K562 (cell line): Measurements from ENCODE around the gene MTTP. TPM values are rescaled to one million over a fixed set of nuclear protein-coding genes. Genes with fewer than 3 reads are reported as not detected.

Experiments used
- ATF1 ChIP-seq, 2 experiments: fragments of 450-650 bp in 1 of 2; IDR thresholded peaks; 2 replicates each; pipeline ENCODE4 v1.6.1; 2016; ENCODE audit warnings: missing compliant biosample characterization in 1 of 2, missing genetic modification characterization in 1 of 2
- BCOR ChIP-seq: fragments of 450-650 bp; IDR thresholded peaks from 2 replicates; pipeline ENCODE4 v1.6.1; 2016
- FOXK2 ChIP-seq, 2 experiments: fragments of 450-650 bp; IDR thresholded peaks in 1 of 2; conservative IDR thresholded peaks in 1 of 2; 2 replicates each; pipeline ENCODE4 v1.6.1; 2016; ENCODE audit warnings: low read depth in 2 of 2, mild to moderate bottlenecking in 1 of 2
- GATAD2B ChIP-seq: fragments of 450-650 bp; IDR thresholded peaks from 2 replicates; pipeline ENCODE4 v1.6.1; 2017; ENCODE audit warnings: mild to moderate bottlenecking, borderline replicate concordance
- KHSRP ChIP-seq: fragments of 450-650 bp; IDR thresholded peaks from 2 replicates; pipeline ENCODE4 v1.6.1; 2017
- NEUROD1 ChIP-seq: fragments of 150-350 bp; IDR thresholded peaks from 2 replicates; pipeline ENCODE4 v1.6.1; 2014; ENCODE audit warnings: borderline replicate concordance, low read length, low read depth; ENCODE audit not compliant: partially characterized antibody
- NONO ChIP-seq, 2 experiments: fragments of 200-400 bp in 1 of 2; fragments of 450-650 bp in 1 of 2; formaldehyde crosslinking in 1 of 2; IDR thresholded peaks; 2 replicates each; pipeline ENCODE4 v1.6.1; 2017; ENCODE audit warnings: low read depth in 2 of 2, mild to moderate bottlenecking in 2 of 2, moderate library complexity in 2 of 2, low read length in 1 of 2
- RFX1 ChIP-seq: fragments of 450-650 bp; IDR thresholded peaks from 2 replicates; pipeline ENCODE4 v1.6.1; 2016; ENCODE audit warnings: mild to moderate bottlenecking, moderate library complexity
- SLC30A9 ChIP-seq: fragments of 250-450 bp; sonication (Bioruptor Pico); IDR thresholded peaks from 2 replicates; pipeline ENCODE4 v1.8.0; 2022; ENCODE audit warnings: mild to moderate bottlenecking, moderate library complexity
- SMARCE1 ChIP-seq: fragments of 450-650 bp; IDR thresholded peaks from 2 replicates; pipeline ENCODE4 v1.7.1; 2016; ENCODE audit warnings: mild to moderate bottlenecking
- SNIP1 ChIP-seq: fragments of 450-650 bp; IDR thresholded peaks from 2 replicates; pipeline ENCODE4 v1.7.1; 2017; ENCODE audit warnings: low read depth, mild to moderate bottlenecking
- SP2 ChIP-seq: IDR thresholded peaks from 2 replicates; pipeline ENCODE4 v1.6.1; 2011; ENCODE audit warnings: mild to moderate bottlenecking, low read depth, low read length, moderate library complexity; ENCODE audit not compliant: poor library complexity, severe bottlenecking; ENCODE audit errors: extremely low read depth
- TAF15 ChIP-seq: fragments of 200-400 bp; formaldehyde crosslinking; IDR thresholded peaks from 2 replicates; pipeline ENCODE4 v1.6.1; 2017; ENCODE audit warnings: mild to moderate bottlenecking, low read depth, low read length, moderate library complexity
- UBTF ChIP-seq, 2 experiments: IDR thresholded peaks; 2 replicates each; pipeline ENCODE4 v1.6.1; 2012; ENCODE audit warnings: improper control_type of control experiment in 2 of 2, low read depth in 2 of 2, low read length in 2 of 2, borderline replicate concordance in 1 of 2
- ZBTB8A ChIP-seq: fragments of 450-650 bp; IDR thresholded peaks from 2 replicates; pipeline ENCODE4 v1.6.1; 2018; ENCODE audit warnings: mild to moderate bottlenecking, moderate library complexity; ENCODE audit not compliant: partially characterized antibody
- ZC3H11A ChIP-seq: IDR thresholded peaks from 2 replicates; pipeline ENCODE4 v1.6.1; 2012; ENCODE audit warnings: low read depth, low read length, improper control_type of control experiment
- ZNF175 ChIP-seq: fragments of 200-800 bp; sonication (Bioruptor generic); IDR thresholded peaks from 2 replicates; pipeline ENCODE4 v1.6.1; 2016; ENCODE audit warnings: low read depth, mild to moderate bottlenecking, missing genetic modification characterization, missing compliant biosample characterization
- ZNF280B ChIP-seq: fragments of 250-450 bp; sonication (Bioruptor Pico); IDR thresholded peaks from 2 replicates; pipeline ENCODE4 v1.5.1; 2021; ENCODE audit warnings: mild to moderate bottlenecking
- polyA plus RNA-seq, 8 experiments: library from polyadenylated mRNA; depleted of rRNA in 4 of 8; stranded (reverse) in 5 of 8; unstranded in 3 of 8; fragments of >200 nt; fragmentation: Nextera tagmentation in 2 of 8; fragmentation: Illumina TruSeq in 1 of 8; extraction: Ambion mirVana in 2 of 8; extraction: Trizol in 1 of 8; gene quantifications; 2 replicates each; pipeline versions ENCODE4 v1.2.1 to v1.2.3, GENCODE V29; 2011 to 2014; ENCODE audit warnings: inconsistent platforms in 1 of 8, missing spikeins in 1 of 8
- total RNA-seq, 7 experiments: library from RNA; depleted of rRNA in 6 of 7; stranded (reverse); fragments of >200 nt in 6 of 7; fragmentation: Illumina TruSeq in 2 of 7; extraction: Trizol in 2 of 7; gene quantifications; 2 replicates each; pipeline versions ENCODE4 v1.2.1 to v1.2.3, GENCODE V29; 2011 to 2021; ENCODE audit warnings: low replicate concordance in 1 of 7
- TF ChIP-seq, protein P1 (sequence below): fragments of 200-400 bp; formaldehyde crosslinking; IDR thresholded peaks from 2 replicates; pipeline ENCODE4 v1.6.1; 2017; ENCODE audit warnings: mild to moderate bottlenecking, low read depth, low read length, moderate library complexity
- TF ChIP-seq, protein P2 (sequence below): sonication (generic); formaldehyde crosslinking; IDR thresholded peaks from 2 replicates; pipeline ENCODE4 v1.8.0; 2022; ENCODE audit warnings: missing genetic modification reagents, mild to moderate bottlenecking, moderate library complexity, borderline replicate concordance

The MTTP gene
- total and polyA plus RNA-seq, 9 of the 15 experiments (the other 6 are each of a cell fraction or from before 2014, with no cell fraction given) = 0.01 to 0.29 (median 0.04) TPM; not detected in 2

- TF ChIP-seq UBTF (IDR thresholded peaks at IDR 0.05; ENCODE audit: borderline replicate concordance in 1 of 2, low read depth in 2 of 2, low read length in 2 of 2) (peak in 1 of 2 experiments; percentile 52; a peak in 1 of 4 replicates), KHSRP (peak; percentile 64; the same call in 1 of the 2 replicates), SP2 (no peak), ZC3H11A (no peak), ZBTB8A (no peak), TAF15 (no peak), BCOR (no peak), RFX1 (peak; percentile 90), SNIP1 (no peak), GATAD2B (no peak), ATF1 (CRISPR knock-in tag; IDR thresholded peaks at IDR 0.05) (peak; percentile 74), ATF1 (tag; IDR thresholded peaks at IDR 0.05) (peak; percentile 99), NEUROD1 (peak; percentile 13), SMARCE1 (no peak), NONO (IDR thresholded peaks at IDR 0.05; ENCODE audit: low read depth in 2 of 2, low read length in 1 of 2) (no peak), ZNF175 (CRISPR knock-in tag) (0 out of 2 replicates have a peak, but pooled peaks have one; percentile 23), FOXK2 (conservative IDR thresholded peaks at IDR 0.05 in 1 of 2, IDR thresholded peaks at IDR 0.05 in 1 of 2; ENCODE audit: low read depth in 2 of 2) (peak; percentile 91; a peak in 3 of 4 replicates), SLC30A9 (CRISPR knock-in tag) (no peak), ZNF280B (CRISPR knock-in tag) (no peak)
- TF ChIP-seq, protein P1, sequence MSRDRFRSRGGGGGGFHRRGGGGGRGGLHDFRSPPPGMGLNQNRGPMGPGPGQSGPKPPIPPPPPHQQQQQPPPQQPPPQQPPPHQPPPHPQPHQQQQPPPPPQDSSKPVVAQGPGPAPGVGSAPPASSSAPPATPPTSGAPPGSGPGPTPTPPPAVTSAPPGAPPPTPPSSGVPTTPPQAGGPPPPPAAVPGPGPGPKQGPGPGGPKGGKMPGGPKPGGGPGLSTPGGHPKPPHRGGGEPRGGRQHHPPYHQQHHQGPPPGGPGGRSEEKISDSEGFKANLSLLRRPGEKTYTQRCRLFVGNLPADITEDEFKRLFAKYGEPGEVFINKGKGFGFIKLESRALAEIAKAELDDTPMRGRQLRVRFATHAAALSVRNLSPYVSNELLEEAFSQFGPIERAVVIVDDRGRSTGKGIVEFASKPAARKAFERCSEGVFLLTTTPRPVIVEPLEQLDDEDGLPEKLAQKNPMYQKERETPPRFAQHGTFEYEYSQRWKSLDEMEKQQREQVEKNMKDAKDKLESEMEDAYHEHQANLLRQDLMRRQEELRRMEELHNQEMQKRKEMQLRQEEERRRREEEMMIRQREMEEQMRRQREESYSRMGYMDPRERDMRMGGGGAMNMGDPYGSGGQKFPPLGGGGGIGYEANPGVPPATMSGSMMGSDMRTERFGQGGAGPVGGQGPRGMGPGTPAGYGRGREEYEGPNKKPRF = no peak
- TF ChIP-seq, protein P2, sequence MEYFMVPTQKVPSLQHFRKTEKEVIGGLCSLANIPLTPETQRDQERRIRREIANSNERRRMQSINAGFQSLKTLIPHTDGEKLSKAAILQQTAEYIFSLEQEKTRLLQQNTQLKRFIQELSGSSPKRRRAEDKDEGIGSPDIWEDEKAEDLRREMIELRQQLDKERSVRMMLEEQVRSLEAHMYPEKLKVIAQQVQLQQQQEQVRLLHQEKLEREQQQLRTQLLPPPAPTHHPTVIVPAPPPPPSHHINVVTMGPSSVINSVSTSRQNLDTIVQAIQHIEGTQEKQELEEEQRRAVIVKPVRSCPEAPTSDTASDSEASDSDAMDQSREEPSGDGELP (CRISPR knock-in tag) = peak; percentile 98
These were observed 11.1 kb upstream of the MTTP start, which contains the start of gene TRMT10A (continued) for GRCh38 chr4:99563310-99564186.
